ENCODE results near the gene HES6. TPM values are rescaled to one million over a fixed set of nuclear protein-coding genes. Genes with fewer than 3 reads are reported as not detected.

Gene HES6
- total RNA-seq, 1 experiment from 2014 or later = 17.2 TPM

DNA sequence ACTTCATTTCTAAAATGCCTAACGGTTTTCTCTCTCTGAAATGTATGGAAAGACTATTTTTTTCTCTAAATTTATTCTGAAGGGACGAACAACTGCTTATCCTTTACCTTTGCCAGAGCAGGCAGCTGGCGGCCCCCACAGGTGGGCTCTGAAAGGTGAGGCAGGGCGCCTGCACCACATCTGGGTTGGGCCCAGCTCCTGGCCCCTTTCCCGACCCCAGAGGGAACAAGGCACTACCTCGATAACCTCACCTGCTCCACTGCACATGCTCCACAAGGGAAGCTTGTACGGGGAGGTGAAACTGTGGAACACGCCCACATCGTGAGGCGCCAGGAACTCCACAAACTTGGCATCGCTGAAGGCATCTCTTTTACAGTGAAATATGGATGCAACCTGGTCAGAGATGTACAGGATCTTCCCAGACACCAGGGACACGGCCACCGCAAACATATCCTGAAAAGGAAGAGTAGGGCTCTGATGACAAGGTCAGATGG lies 31.3 kb upstream of the HES6 start:
- POLR2A ChIA-PET (ENCODE audit: low non-redundant PET) = no interaction called here
- no peak for DNase-seq (ENCODE audit: low spot score)
- intact Hi-C loops (cut with micrococcal nuclease; ENCODE audit: unreplicated experiment) = no loop called here

DNA sequence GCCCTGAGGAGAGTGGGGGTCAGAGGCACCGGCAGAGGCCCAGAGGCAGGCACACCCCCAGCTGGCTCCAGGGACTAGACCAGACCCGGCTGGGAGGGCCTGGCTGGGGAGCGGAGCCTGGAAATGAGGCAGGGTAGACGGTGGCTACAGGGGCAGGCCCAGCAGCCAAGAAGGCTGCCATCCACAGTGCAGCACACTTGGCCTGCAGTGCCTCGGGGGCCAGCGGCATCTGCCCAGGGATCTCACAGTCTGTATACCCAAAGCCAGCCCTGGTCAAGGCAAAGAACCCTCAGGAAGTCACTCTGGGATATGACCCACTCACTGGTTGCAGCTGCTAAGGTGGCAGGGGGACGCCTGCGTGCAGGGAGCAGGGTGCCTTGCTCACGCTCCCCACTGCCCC lies 30.8 kb upstream of the HES6 start:
- no peak overlapping the region for H3K4me3 ChIP-seq (ENCODE audit: low read depth, low read length, poor library complexity, severe bottlenecking)
- no peak for DNase-seq (ENCODE audit: low spot score)
- intact Hi-C loops (cut with micrococcal nuclease; ENCODE audit: unreplicated experiment) = no loop called here
- no peaks in the 10 kb centered on the region for H3K36me3 ChIP-seq (ENCODE audit: insufficient read depth, low read length, poor library complexity, severe bottlenecking)
- BruUV-seq (replicated peaks) = no TSS peak
- H3K4me1 ChIP-seq (ENCODE audit: insufficient read depth, low read length, poor library complexity, severe bottlenecking) = no peaks in the 10 kb centered on the region
- ChIA-PET POLR2A (ENCODE audit: low non-redundant PET) (no interaction called here), CTCF (no interaction called here)
- H3K27ac ChIP-seq (ENCODE audit: low read depth, low read length, poor library complexity, severe bottlenecking) = no peak overlapping the region
- TF ChIP-seq, protein P1, sequence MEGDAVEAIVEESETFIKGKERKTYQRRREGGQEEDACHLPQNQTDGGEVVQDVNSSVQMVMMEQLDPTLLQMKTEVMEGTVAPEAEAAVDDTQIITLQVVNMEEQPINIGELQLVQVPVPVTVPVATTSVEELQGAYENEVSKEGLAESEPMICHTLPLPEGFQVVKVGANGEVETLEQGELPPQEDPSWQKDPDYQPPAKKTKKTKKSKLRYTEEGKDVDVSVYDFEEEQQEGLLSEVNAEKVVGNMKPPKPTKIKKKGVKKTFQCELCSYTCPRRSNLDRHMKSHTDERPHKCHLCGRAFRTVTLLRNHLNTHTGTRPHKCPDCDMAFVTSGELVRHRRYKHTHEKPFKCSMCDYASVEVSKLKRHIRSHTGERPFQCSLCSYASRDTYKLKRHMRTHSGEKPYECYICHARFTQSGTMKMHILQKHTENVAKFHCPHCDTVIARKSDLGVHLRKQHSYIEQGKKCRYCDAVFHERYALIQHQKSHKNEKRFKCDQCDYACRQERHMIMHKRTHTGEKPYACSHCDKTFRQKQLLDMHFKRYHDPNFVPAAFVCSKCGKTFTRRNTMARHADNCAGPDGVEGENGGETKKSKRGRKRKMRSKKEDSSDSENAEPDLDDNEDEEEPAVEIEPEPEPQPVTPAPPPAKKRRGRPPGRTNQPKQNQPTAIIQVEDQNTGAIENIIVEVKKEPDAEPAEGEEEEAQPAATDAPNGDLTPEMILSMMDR (conservative IDR thresholded peaks at IDR 0.05; ENCODE audit: low read depth, low read length) = no peak
- TF ChIP-seq EZH2 (IDR thresholded peaks at IDR 0.05; ENCODE audit: borderline replicate concordance, low read depth, low read length, poor library complexity, severe bottlenecking) = no peak
- no peaks in the 10 kb centered on the region for H3K27me3 ChIP-seq (replicated peaks; ENCODE audit: insufficient read depth, low read depth, low read length, poor library complexity)
- H3K9me3 ChIP-seq (ENCODE audit: low read depth, low read length, poor library complexity, severe bottlenecking) = no peaks in the 10 kb centered on the region

More for the DNA sequence above, 31.3 kb upstream of the HES6 start:
- H3K36me3 ChIP-seq (ENCODE audit: insufficient read depth, low read length, poor library complexity, severe bottlenecking) = no peaks in the 10 kb centered on the region
- no peaks in the 10 kb centered on the region for H3K4me1 ChIP-seq (ENCODE audit: insufficient read depth, low read length, poor library complexity, severe bottlenecking)
- H3K27me3 ChIP-seq (replicated peaks; ENCODE audit: insufficient read depth, low read depth, low read length, poor library complexity) = no peaks in the 10 kb centered on the region
- H3K27ac ChIP-seq (ENCODE audit: low read depth, low read length, poor library complexity, severe bottlenecking) = no peak overlapping the region
- CTCF ChIA-PET = no interaction called here
- H3K9me3 ChIP-seq (ENCODE audit: low read depth, low read length, poor library complexity, severe bottlenecking) = no peaks in the 10 kb centered on the region
- TF ChIP-seq, protein P1 (conservative IDR thresholded peaks at IDR 0.05; ENCODE audit: low read depth, low read length) = no peak
- TF ChIP-seq EZH2 (IDR thresholded peaks at IDR 0.05; ENCODE audit: borderline replicate concordance, low read depth, low read length, poor library complexity, severe bottlenecking) = no peak
- BruUV-seq (replicated peaks) = no TSS peak
- H3K4me3 ChIP-seq (ENCODE audit: low read depth, low read length, poor library complexity, severe bottlenecking) = no peak overlapping the region

DNA sequence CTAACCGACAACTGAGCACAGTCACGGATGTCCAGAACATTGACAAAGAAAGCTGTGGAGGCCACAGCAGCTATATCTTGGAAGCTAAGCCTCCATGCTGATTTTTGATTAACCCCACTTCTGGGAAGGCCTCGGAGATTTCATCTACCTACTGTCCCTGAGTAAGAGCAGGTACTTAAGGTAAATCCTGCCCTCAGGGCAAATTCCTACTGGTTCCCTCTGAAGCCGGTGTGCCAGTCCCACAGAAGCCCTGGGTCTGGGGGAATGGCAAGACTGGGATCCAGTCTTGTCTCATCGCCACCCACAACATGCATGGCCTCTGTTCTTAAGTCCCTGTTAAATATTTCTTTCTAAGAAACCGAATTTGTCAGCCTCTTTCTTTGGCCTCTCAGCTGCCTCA lies 29.9 kb upstream of the HES6 start:
- H3K36me3 ChIP-seq (ENCODE audit: insufficient read depth, low read length, poor library complexity, severe bottlenecking) = no peaks in the 10 kb centered on the region
- no peak overlapping the region for H3K4me3 ChIP-seq (ENCODE audit: low read depth, low read length, poor library complexity, severe bottlenecking)
- intact Hi-C loops (cut with micrococcal nuclease; ENCODE audit: unreplicated experiment) = no loop called here
- H3K27ac ChIP-seq (ENCODE audit: low read depth, low read length, poor library complexity, severe bottlenecking) = no peak overlapping the region
- POLR2A ChIA-PET (ENCODE audit: low non-redundant PET) = no interaction called here
- CTCF ChIA-PET = no interaction called here
- no peaks in the 10 kb centered on the region for H3K4me1 ChIP-seq (ENCODE audit: insufficient read depth, low read length, poor library complexity, severe bottlenecking)
- DNase-seq (ENCODE audit: low spot score) = no peak
- no TSS peak for BruUV-seq (replicated peaks)
- no peaks in the 10 kb centered on the region for H3K9me3 ChIP-seq (ENCODE audit: low read depth, low read length, poor library complexity, severe bottlenecking)
- no peaks in the 10 kb centered on the region for H3K27me3 ChIP-seq (replicated peaks; ENCODE audit: insufficient read depth, low read depth, low read length, poor library complexity)
- TF ChIP-seq, protein P1 (conservative IDR thresholded peaks at IDR 0.05; ENCODE audit: low read depth, low read length) = no peak
- TF ChIP-seq EZH2 (IDR thresholded peaks at IDR 0.05; ENCODE audit: borderline replicate concordance, low read depth, low read length, poor library complexity, severe bottlenecking) = no peak
